GM21367 (cell line): Measurements from ENCODE around the gene SPTBN4.
"Not testable (repeated sequence)": the region's sequence is repeated elsewhere in the genome, so short reads cannot be mapped to it uniquely, and the experiment has no call there.

Experiments
- ATAC-seq: cut with Tn5 transposase; IDR thresholded peaks from one replicate; pipeline ENCODE4 v1.9.1; 2021; ENCODE audit not compliant: unreplicated experiment

The SPTBN4 gene

DNA sequence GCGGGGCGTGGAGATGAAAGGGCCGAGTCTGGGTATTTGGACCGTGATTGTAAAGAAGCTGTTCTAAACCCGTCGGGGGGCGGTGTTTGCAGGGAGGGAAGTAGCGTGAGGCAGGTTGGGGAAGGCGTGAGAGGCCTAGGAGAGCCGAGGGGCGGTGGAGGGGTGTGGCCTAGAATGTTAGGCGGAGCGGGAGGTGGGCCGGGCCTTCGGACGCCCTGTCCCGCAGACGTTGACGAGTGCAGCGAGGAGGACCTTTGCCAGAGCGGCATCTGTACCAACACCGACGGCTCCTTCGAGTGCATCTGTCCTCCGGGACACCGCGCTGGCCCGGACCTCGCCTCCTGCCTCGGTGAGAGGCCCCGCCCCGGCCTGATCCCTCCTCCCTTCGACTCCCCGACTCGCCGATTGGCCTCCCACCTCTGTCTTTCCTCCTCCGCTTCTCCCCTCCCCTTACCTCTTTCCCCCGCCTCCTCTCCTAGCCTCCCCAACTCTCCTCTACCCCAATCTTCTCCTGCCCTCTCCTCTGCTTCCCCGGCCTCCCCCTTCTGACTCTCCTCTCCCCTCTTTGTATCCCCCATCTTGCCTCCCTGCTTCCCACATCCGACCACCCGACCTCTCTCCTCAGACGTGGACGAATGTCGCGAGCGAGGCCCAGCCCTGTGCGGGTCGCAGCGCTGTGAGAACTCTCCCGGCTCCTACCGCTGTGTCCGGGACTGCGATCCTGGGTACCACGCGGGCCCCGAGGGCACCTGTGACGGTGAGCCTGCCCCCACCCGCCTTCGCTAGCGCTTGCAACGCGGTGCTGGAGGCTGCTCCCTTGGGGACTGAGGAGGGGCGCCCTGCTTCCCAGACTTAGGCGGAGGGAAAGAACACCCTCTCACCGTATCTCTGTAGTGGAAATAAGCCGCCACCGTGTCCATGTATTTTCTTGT, 147.2 kb downstream of the SPTBN4 start:
- ATAC-seq, result no peak

DNA sequence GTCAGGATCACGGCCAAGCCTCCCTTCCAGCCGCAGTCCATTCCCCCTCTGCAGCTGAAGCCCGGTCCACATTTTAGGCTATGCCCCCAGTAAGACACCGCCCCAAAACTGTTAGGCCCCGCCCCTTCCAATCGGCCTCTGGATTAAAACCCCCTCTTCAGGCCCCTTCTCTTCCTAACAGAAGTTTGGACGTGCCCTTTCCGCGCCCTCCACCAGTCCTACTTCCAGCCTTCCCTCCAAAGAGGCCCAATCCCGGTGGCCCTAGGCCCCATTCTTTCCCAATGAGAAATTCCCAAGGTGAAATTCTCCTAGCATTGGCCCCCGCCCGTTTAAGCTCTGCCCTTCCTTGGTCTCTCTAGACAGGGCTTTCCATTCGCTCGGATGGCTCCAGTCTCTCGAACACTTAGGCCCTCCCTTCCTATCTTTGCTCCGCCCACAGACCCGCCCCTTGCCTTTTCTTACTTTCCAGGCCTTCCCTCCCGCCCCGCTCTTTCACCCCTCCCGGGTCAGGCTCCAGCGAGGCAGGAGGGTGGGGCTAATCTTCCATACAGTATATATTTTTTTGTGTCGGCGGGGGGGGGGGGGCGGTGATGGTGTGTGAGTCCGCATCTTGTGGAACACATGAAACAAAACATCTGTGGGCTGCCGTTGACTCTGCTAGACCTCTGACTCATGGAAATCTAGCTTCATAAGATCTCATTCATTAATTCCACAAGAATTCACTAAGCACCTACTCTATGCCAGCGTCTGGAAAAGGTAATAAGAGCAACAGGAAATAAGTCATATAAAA, 148.0 kb downstream of the SPTBN4 start:
- no peak for ATAC-seq

GRCh38 chr19:40616178-40616577, 149.4 kb downstream of the SPTBN4 start:
- no peak for ATAC-seq

GRCh38 chr19:40616941-40617340, 150.1 kb downstream of the SPTBN4 start:
- no peak for ATAC-seq

DNA sequence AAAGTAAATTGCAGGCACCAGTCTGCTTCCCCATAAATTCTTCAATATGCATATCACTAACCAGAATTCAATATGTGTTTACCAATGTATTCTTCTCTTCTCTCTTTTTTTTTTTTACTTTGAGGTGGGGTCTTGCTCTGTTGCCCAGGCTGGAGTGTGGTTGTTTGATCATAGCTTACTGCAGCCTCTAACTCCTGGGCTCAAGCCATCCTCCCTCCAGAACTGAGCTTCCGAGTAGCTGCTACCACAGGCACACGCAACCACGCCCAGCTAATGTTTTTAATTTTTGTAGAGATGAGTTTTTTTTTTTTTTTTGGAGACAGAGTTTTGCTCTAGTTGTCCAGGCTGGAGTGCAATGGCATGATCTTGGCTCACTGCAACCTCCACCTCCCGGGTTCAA, 151.2 kb downstream of the SPTBN4 start:
- ATAC-seq, result no peak

DNA sequence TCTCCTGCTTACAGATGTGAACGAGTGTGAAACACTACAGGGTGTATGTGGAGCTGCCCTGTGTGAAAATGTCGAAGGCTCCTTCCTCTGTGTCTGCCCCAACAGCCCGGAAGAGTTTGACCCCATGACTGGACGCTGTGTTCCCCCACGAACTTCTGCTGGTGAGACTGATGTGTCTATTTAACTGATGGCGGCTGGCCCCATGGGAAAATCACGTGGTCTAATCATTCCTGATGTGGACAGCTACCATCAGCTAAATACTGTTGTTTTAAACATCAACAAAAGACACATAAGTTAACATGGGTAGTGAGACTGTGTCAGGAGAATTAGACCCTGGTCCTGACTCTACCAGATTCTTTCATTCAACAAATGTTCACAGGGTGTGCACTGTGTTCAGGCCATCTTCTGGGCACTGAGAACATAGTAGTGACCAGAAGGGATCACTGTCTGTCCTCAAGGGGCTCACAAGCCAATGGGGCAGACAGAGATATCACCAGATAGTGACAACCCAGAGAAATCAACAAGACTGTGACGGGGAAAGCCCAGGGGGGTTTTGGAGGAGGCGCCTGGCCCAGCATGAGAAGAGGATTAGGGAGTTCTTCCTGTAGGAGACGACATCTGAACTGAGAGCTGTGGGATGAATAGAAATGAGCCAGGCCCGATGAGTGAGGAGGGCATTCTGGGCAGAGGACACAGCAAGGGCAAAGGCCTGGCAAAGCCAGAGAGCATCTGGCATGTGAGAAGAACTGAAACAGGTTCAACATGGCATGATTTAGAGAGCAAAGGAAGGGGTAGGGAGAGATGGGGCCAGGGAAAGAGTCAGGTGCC, 152.7 kb downstream of the SPTBN4 start:
- ATAC-seq, result no peak

GRCh38 chr19:40620161-40620485, 153.3 kb downstream of the SPTBN4 start:
- ATAC-seq, result no peak

DNA sequence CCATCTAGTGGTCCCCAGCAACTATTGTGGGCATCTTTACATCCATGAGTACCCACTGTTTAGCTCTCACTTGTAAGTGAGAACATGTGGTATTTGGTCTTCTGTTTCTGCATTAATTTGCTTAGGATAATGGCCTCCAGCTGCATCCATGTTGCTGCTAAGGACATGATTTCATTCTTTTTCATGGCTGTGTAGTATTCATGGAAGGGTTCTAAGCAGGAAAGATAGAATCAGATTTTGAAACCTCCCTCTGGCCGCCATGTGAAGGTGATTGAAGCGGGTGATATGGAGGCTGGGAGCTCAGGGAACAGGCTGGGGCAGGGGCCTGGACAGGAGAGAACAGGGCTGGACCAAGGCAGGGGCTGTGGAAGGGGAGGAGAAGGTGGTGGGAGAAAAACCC, 154.5 kb downstream of the SPTBN4 start:
- no peak for ATAC-seq

DNA sequence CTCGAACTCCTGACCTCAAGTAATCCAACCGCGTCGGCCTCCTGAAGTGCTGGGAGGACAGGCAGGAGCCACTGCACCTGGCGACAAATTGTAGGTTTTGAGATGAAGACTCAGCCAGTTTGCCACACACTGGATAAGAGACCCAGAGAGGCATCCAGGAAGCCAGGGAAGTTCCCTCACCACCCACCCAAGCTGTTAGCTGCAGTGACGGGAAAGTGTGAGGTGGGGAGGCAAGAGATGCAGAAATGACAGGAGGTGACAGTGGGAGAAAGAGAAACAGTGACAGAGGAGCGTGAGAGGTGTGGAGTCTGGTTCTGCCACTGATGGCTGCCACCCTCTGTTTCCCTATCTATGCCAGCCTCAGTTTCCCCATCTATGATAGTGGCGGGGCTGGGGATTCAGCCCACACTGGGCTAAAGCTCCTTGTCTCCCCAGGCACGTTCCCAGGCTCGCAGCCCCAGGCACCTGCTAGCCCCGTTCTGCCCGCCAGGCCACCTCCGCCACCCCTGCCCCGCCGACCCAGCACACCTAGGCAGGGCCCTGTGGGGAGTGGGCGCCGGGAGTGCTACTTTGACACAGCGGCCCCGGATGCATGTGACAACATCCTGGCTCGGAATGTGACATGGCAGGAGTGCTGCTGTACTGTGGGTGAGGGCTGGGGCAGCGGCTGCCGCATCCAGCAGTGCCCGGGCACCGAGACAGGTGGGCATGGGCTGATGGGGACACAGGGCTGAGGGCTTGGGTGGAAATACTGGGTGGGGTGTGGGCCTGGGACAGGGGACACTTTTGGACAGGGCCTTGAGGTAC, 155.4 kb downstream of the SPTBN4 start:
- ATAC-seq, result no peak

DNA sequence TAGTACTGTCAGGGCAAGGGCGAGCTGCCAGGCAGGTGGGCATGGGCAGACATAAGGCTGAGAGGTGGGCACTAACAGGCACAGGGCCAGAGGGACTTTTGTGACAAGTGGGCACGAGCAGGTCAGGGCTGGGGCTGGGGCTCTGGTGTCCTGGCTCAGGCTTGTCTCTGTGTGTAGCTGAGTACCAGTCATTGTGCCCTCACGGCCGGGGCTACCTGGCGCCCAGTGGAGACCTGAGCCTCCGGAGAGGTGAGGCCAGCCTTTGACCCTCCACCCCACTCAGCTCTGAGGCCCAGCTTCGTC, 155.9 kb downstream of the SPTBN4 start:
- no peak for ATAC-seq

DNA sequence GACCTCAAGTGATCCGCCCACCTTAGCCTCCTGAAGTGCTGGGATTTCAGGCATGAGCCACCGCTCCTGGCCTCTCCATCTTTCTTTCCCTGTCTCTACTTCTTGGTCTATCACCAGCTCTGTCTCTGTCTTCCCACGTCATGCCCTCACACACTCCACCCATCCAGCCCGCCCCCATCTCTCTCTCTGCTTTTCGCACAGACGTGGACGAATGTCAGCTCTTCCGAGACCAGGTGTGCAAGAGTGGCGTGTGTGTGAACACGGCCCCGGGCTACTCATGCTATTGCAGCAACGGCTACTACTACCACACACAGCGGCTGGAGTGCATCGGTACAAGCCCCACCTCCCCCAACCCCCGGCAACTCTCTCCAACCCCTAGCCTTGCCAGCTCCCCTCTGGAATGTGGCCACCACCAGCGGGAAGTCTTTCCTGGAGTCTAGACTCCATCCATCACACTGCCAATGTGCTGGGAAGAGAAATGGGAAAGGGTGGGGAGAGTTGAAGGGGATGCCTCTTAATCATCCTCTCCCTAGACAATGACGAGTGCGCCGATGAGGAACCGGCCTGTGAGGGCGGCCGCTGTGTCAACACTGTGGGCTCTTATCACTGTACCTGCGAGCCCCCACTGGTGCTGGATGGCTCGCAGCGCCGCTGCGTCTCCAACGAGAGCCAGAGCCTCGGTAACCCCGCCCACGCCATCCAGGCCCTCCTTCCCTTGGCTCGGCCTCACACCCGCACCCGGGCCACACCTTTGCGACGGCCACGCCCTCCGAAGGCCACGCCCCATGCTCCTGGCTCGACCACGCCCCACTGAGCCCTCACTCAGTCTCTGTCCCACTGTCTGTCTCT, 156.8 kb downstream of the SPTBN4 start:
- ATAC-seq, result no peak

DNA sequence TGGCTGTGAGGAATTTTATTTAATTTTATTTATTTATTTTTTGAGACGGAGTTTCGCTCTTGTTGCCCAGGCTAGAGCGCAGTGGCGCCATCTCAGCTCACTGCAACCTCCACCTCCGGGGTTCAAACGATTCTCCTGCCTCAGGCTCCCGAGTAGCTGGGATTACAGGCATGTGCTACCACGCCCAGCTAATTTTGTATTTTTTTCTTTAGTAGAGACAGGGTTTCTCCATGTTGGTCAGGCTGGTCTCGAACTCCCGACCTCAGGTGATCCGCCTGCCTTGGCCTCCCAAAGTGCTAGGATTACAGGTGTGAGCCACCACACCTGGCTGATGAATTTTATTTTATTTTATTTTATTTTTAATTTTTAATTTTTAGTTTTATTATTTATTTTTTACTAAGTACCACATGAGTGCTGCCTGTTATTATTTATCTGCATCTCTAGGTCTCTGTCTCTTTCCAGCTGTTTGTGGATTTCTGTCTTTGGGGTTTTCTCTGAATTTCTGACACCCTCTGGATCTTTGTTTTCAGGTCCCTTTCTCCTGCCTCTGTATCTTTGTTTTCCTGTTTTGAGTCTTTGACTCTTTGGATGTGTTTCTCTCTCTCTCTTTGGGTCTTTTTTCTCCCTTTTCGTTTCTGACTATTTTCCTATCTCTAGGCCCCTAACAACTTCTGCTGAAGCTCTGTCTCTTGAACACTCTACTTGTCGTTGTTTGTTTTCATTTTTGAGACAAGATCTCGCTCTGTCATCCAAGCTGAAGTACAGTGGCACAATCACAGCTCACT, 157.8 kb downstream of the SPTBN4 start:
- not testable (repeated sequence) for ATAC-seq

DNA sequence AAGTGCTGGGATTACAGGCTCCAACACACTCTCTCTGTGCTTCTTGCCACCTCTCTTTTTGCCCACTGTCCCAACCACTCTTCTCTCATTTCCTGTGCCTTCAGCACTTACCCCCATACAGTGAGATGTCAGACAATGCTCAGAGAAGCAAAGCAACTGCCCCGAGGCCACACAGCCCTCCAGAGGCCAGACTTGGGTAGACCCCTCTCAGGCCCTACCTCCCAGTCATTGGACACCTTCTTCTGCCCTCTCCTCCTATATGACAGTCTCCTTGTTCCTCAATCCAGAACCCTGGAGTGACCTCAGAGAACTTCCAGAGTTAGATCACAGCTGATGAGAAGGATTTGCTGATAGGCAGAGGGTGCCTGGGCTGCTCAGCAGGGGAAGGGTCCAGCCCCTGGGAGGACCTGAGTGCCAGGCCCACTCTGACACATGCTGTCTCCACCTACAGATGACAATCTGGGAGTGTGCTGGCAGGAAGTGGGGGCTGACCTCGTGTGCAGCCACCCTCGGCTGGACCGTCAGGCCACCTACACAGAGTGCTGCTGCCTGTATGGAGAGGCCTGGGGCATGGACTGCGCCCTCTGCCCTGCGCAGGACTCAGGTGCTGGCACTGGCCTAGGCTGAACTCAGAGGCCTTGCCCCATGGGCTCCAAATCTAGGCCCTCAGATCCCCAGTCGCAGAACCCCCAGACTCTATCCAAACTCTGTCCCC, 158.8 kb downstream of the SPTBN4 start:
- ATAC-seq, result no peak
